ENCODE data around the gene MAGI2. TPM values are rescaled to one million over a fixed set of nuclear protein-coding genes. Genes with fewer than 3 reads are reported as not detected.

MAGI2 gene
- total RNA-seq, 1 donor from 2014 or later = 5.4 TPM

- H4K20me1 ChIP-seq (ENCODE audit: insufficient read depth, low read length) = no peaks in the 10 kb centered on the region
- no peak overlapping the region for H3K27ac ChIP-seq (ENCODE audit: low read depth, low read length)
- peak; percentile 26 for FAIRE-seq
- no peaks in the 10 kb centered on the region for H3K9me3 ChIP-seq (ENCODE audit: insufficient read depth, low read depth, low read length)
- H3K27me3 Mint-ChIP-seq (ENCODE audit: low read depth, unreplicated experiment) = no peaks in the 10 kb centered on the region
- no peak overlapping the region for H3K4me3 Mint-ChIP-seq (ENCODE audit: unreplicated experiment)
- H3K9ac ChIP-seq (ENCODE audit: low read length) = no peak overlapping the region
- no peak overlapping the region for H2AFZ ChIP-seq (ENCODE audit: low read depth, low read length)
- no peaks in the 10 kb centered on the region for H3K36me3 ChIP-seq (ENCODE audit: insufficient read depth, low read length)
- H3K4me2 ChIP-seq (ENCODE audit: low read length) = no peak overlapping the region
- H3K4me1 ChIP-seq (ENCODE audit: insufficient read depth, low read length) = no peaks in the 10 kb centered on the region
- no peak for DNase-seq (ENCODE audit: low read depth)
- no peaks in the 10 kb centered on the region for H3K79me2 ChIP-seq (ENCODE audit: insufficient read depth, low read length)
- H3K4me3 ChIP-seq (ENCODE audit: insufficient read depth, low read depth, low read length) = no peak overlapping the region
- H3K9me3 Mint-ChIP-seq (ENCODE audit: unreplicated experiment) = no peaks in the 10 kb centered on the region
- no peak overlapping the region for H3K27ac Mint-ChIP-seq (ENCODE audit: unreplicated experiment)
- H3K36me3 Mint-ChIP-seq (ENCODE audit: low read depth, unreplicated experiment) = no peaks in the 10 kb centered on the region
- peaks cover 5% of the 10 kb centered on the region for H3K4me1 Mint-ChIP-seq (ENCODE audit: low read depth, unreplicated experiment)
- TF ChIP-seq EZH2 (IDR thresholded peaks at IDR 0.05; ENCODE audit: insufficient read depth, low read length) (no peak), CTCF (IDR thresholded peaks at IDR 0.05; ENCODE audit: insufficient read depth, low read depth, low read length) (no peak)
- no peaks in the 10 kb centered on the region for H3K27me3 ChIP-seq (ENCODE audit: insufficient read depth, low read length)
Observed at GRCh38 chr7:78601728-78602127, 851.7 kb downstream of the MAGI2 start.

- Histone ChIP-seq H2AFZ (ENCODE audit: low read depth, low read length) (no peak overlapping the region), H3K4me3 (ENCODE audit: insufficient read depth, low read depth, low read length) (no peak overlapping the region), H3K27me3 (ENCODE audit: insufficient read depth, low read length) (no peaks in the 10 kb centered on the region), H3K9me3 (ENCODE audit: insufficient read depth, low read depth, low read length) (no peaks in the 10 kb centered on the region), H3K4me2 (ENCODE audit: low read length) (no peak overlapping the region), H4K20me1 (ENCODE audit: insufficient read depth, low read length) (no peaks in the 10 kb centered on the region), H3K36me3 (ENCODE audit: insufficient read depth, low read length) (no peaks in the 10 kb centered on the region), H3K4me1 (ENCODE audit: insufficient read depth, low read length) (no peaks in the 10 kb centered on the region), H3K27ac (ENCODE audit: low read depth, low read length) (no peak overlapping the region), H3K9ac (ENCODE audit: low read length) (no peak overlapping the region), H3K79me2 (ENCODE audit: insufficient read depth, low read length) (no peaks in the 10 kb centered on the region)
- H3K36me3 Mint-ChIP-seq (ENCODE audit: low read depth, unreplicated experiment) = no peaks in the 10 kb centered on the region
- no peaks in the 10 kb centered on the region for H3K9me3 Mint-ChIP-seq (ENCODE audit: unreplicated experiment)
- H3K4me1 Mint-ChIP-seq (ENCODE audit: low read depth, unreplicated experiment) = peaks cover 8% of the 10 kb centered on the region
- FAIRE-seq = no peak
- H3K27ac Mint-ChIP-seq (ENCODE audit: unreplicated experiment) = peak overlapping the region; percentile 13
- no peak for DNase-seq (ENCODE audit: low read depth)
- no peak overlapping the region for H3K4me3 Mint-ChIP-seq (ENCODE audit: unreplicated experiment)
- H3K27me3 Mint-ChIP-seq (ENCODE audit: low read depth, unreplicated experiment) = no peaks in the 10 kb centered on the region
- TF ChIP-seq CTCF (IDR thresholded peaks at IDR 0.05; ENCODE audit: insufficient read depth, low read depth, low read length) = no peak
- no peak for TF ChIP-seq EZH2 (IDR thresholded peaks at IDR 0.05; ENCODE audit: insufficient read depth, low read length)
Observed at GRCh38 chr7:78594156-78594555, 859.3 kb downstream of the MAGI2 start.

DNA sequence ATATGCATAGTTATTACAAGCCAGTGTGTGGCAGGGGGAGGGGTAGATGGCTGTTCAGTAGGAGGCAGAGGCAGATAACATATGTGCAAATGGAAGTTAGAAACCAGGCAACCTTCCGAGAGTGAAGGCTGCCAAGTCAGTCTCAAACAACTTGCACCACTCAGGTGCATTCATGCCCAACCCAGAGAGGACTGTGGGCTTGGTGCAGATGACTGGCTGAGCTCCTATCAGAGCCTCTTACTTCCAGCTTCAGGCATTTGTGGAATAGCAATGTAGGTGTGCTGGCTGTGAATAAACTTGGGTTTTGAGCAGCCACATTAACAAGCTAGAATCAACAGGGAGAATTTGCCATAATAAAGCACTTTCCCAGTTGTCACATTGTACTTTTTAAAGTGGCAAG, 865.1 kb downstream of the MAGI2 start:
- H3K79me2 ChIP-seq (ENCODE audit: insufficient read depth, low read length) = no peaks in the 10 kb centered on the region
- H3K27me3 Mint-ChIP-seq (ENCODE audit: low read depth, unreplicated experiment) = no peaks in the 10 kb centered on the region
- H2AFZ ChIP-seq (ENCODE audit: low read depth, low read length) = no peak overlapping the region
- no peaks in the 10 kb centered on the region for H3K4me1 ChIP-seq (ENCODE audit: insufficient read depth, low read length)
- no peaks in the 10 kb centered on the region for H4K20me1 ChIP-seq (ENCODE audit: insufficient read depth, low read length)
- no peak overlapping the region for H3K4me3 Mint-ChIP-seq (ENCODE audit: unreplicated experiment)
- H3K27ac Mint-ChIP-seq (ENCODE audit: unreplicated experiment) = no peak overlapping the region
- DNase-seq (ENCODE audit: low read depth) (no peak), FAIRE-seq (no peak)
- H3K36me3 Mint-ChIP-seq (ENCODE audit: low read depth, unreplicated experiment) = no peaks in the 10 kb centered on the region
- H3K27ac ChIP-seq (ENCODE audit: low read depth, low read length) = no peak overlapping the region
- no peak overlapping the region for H3K9ac ChIP-seq (ENCODE audit: low read length)
- no peaks in the 10 kb centered on the region for H3K27me3 ChIP-seq (ENCODE audit: insufficient read depth, low read length)
- no peaks in the 10 kb centered on the region for H3K9me3 ChIP-seq (ENCODE audit: insufficient read depth, low read depth, low read length)
- peaks cover 2% of the 10 kb centered on the region for H3K4me1 Mint-ChIP-seq (ENCODE audit: low read depth, unreplicated experiment)
- TF ChIP-seq EZH2 (IDR thresholded peaks at IDR 0.05; ENCODE audit: insufficient read depth, low read length) (no peak), CTCF (IDR thresholded peaks at IDR 0.05; ENCODE audit: insufficient read depth, low read depth, low read length) (no peak)
- H3K4me2 ChIP-seq (ENCODE audit: low read length) = no peak overlapping the region
- no peaks in the 10 kb centered on the region for H3K9me3 Mint-ChIP-seq (ENCODE audit: unreplicated experiment)
- H3K36me3 ChIP-seq (ENCODE audit: insufficient read depth, low read length) = no peaks in the 10 kb centered on the region
- no peak overlapping the region for H3K4me3 ChIP-seq (ENCODE audit: insufficient read depth, low read depth, low read length)

Measured in astrocyte (in vitro differentiated cells and primary cell).